GM12891 (cell line): Measurements from ENCODE around the gene SYPL1.

Source experiments
- POLR2A ChIP-seq: IDR thresholded peaks from 2 replicates; pipeline ENCODE4 v1.6.1; 2011; ENCODE audit warnings: low read depth, low read length, control low read depth
- SPI1 ChIP-seq: IDR thresholded peaks from 2 replicates; pipeline ENCODE4 v1.6.1; 2011; ENCODE audit warnings: low read depth, low read length, control low read depth
- TAF1 ChIP-seq: IDR thresholded peaks from 2 replicates; pipeline ENCODE4 v1.6.1; 2011; ENCODE audit warnings: low read depth, low read length, control low read depth

- TF ChIP-seq TAF1 (no peak), SPI1 (no peak), POLR2A (no peak)
Measured at GRCh38 chr7:106102387-106102966, 9.6 kb downstream of the SYPL1 start.
